ENCODE measurements around the gene MLIP. TPM values are rescaled to one million over a fixed set of nuclear protein-coding genes. Genes with fewer than 3 reads are reported as not detected.

The MLIP gene
- polyA plus RNA-seq, 2 of the 4 experiments (the other 2 are of a cell fraction) = 0.08 TPM; not detected in 1

- no peak for DNase-seq (ENCODE audit: low read depth in 1 of 2, low spot score in 1 of 2)
- CTCF ChIA-PET = no interaction called here
- ATAC-seq = no peak
- TF ChIP-seq PBX3 (IDR thresholded peaks at IDR 0.05) (no peak), TFCP2L1 (CRISPR knock-in tag; IDR thresholded peaks at IDR 0.05) (no peak), POLR2AphosphoS2 (conservative IDR thresholded peaks at IDR 0.05; ENCODE audit: low read length) (no peak), CBX2 (IDR thresholded peaks at IDR 0.05; ENCODE audit: borderline replicate concordance, low read depth) (no peak), JUN (IDR thresholded peaks at IDR 0.05) (no peak), JUNB (IDR thresholded peaks at IDR 0.05) (no peak)
- POLR2A ChIA-PET = no interaction called here
- Histone ChIP-seq H3K4me3 (no peak overlapping the region), H3K9me3 (no peaks in the 10 kb centered on the region), H3K27ac (no peak overlapping the region), H3K4me2 (no peak overlapping the region), H3K4me1 (peaks cover 18% of the 10 kb centered on the region; the same call in 2 of the 3 replicates)
- WGBS (ENCODE audit: missing lambda C conversion rate) = 56% methylated on average over 1 of the region's 1 CpG
- no peak for FAIRE-seq
Measured at GRCh38 chr6:54138795-54139194, 27.6 kb downstream of the MLIP start.

- TF ChIP-seq JUN (IDR thresholded peaks at IDR 0.05) (no peak), BHLHE40 (IDR thresholded peaks at IDR 0.05; ENCODE audit: low read depth, low read length) (no peak), CBX2 (IDR thresholded peaks at IDR 0.05; ENCODE audit: borderline replicate concordance, low read depth) (no peak), ZSCAN20 (CRISPR knock-in tag; IDR thresholded peaks at IDR 0.05) (no peak), HOXB13 (CRISPR knock-in tag; IDR thresholded peaks at IDR 0.05; ENCODE audit: low read depth) (no peak), FOSB (CRISPR knock-in tag; IDR thresholded peaks at IDR 0.05) (no peak), HOXB5 (CRISPR knock-in tag; IDR thresholded peaks at IDR 0.05) (no peak), MAZ (IDR thresholded peaks at IDR 0.05; ENCODE audit: borderline replicate concordance, low read depth, low read length) (no peak), ESRRA (IDR thresholded peaks at IDR 0.05; ENCODE audit: borderline replicate concordance, low read length) (no peak)
- TF ChIP-seq, protein P1, sequence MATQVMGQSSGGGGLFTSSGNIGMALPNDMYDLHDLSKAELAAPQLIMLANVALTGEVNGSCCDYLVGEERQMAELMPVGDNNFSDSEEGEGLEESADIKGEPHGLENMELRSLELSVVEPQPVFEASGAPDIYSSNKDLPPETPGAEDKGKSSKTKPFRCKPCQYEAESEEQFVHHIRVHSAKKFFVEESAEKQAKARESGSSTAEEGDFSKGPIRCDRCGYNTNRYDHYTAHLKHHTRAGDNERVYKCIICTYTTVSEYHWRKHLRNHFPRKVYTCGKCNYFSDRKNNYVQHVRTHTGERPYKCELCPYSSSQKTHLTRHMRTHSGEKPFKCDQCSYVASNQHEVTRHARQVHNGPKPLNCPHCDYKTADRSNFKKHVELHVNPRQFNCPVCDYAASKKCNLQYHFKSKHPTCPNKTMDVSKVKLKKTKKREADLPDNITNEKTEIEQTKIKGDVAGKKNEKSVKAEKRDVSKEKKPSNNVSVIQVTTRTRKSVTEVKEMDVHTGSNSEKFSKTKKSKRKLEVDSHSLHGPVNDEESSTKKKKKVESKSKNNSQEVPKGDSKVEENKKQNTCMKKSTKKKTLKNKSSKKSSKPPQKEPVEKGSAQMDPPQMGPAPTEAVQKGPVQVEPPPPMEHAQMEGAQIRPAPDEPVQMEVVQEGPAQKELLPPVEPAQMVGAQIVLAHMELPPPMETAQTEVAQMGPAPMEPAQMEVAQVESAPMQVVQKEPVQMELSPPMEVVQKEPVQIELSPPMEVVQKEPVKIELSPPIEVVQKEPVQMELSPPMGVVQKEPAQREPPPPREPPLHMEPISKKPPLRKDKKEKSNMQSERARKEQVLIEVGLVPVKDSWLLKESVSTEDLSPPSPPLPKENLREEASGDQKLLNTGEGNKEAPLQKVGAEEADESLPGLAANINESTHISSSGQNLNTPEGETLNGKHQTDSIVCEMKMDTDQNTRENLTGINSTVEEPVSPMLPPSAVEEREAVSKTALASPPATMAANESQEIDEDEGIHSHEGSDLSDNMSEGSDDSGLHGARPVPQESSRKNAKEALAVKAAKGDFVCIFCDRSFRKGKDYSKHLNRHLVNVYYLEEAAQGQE (IDR thresholded peaks at IDR 0.05) = no peak
- FAIRE-seq = no peak
- DNase-seq (ENCODE audit: low read depth in 1 of 2, low spot score in 1 of 2) = no peak
- no peak for ATAC-seq
- Histone ChIP-seq H3K27ac (no peak overlapping the region), H3K9me3 (no peaks in the 10 kb centered on the region), H3K4me3 (no peak overlapping the region), H3K4me2 (no peak overlapping the region), H3K4me1 (peaks cover 6% of the 10 kb centered on the region; the same call in 2 of the 3 replicates)
- ChIA-PET CTCF (interaction anchor here (0.6 kb wide), 1 partner anchor 1297 kb away, joined by 3 read pairs; no protein-coding TSS in a partner anchor), POLR2A (no interaction called here)
Measured at GRCh38 chr6:54140811-54141210, 29.6 kb downstream of the MLIP start.

GRCh38 chr6:54142889-54143519, 31.8 kb downstream of the MLIP start:
- Histone ChIP-seq H3K9me3 (no peaks in the 10 kb centered on the region), H3K4me3 (no peak overlapping the region), H3K4me2 (no peak overlapping the region), H3K4me1 (no peaks in the 10 kb centered on the region), H3K27ac (no peak overlapping the region)
- no peak for ATAC-seq
- DNase-seq (ENCODE audit: low read depth in 1 of 2, low spot score in 1 of 2) = no peak
- ChIA-PET POLR2A (no interaction called here), CTCF (interaction anchor here (0.9 kb wide), 1 partner anchor 156 kb away, joined by 3 read pairs; no protein-coding TSS in a partner anchor)
- WGBS (ENCODE audit: missing lambda C conversion rate) = 54% methylated on average over 12 of the region's 12 CpGs
- no peak for FAIRE-seq
- TF ChIP-seq, protein P2, sequence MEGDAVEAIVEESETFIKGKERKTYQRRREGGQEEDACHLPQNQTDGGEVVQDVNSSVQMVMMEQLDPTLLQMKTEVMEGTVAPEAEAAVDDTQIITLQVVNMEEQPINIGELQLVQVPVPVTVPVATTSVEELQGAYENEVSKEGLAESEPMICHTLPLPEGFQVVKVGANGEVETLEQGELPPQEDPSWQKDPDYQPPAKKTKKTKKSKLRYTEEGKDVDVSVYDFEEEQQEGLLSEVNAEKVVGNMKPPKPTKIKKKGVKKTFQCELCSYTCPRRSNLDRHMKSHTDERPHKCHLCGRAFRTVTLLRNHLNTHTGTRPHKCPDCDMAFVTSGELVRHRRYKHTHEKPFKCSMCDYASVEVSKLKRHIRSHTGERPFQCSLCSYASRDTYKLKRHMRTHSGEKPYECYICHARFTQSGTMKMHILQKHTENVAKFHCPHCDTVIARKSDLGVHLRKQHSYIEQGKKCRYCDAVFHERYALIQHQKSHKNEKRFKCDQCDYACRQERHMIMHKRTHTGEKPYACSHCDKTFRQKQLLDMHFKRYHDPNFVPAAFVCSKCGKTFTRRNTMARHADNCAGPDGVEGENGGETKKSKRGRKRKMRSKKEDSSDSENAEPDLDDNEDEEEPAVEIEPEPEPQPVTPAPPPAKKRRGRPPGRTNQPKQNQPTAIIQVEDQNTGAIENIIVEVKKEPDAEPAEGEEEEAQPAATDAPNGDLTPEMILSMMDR (IDR thresholded peaks at IDR 0.05) = no peak
- no peak for TF ChIP-seq TP53 (CRISPR knock-in tag; IDR thresholded peaks at IDR 0.05)
- no peak for TF ChIP-seq ZFP36 (IDR thresholded peaks at IDR 0.05; ENCODE audit: borderline replicate concordance, partially characterized antibody)
- no peak for TF ChIP-seq BHLHE40 (IDR thresholded peaks at IDR 0.05; ENCODE audit: low read depth, low read length)
- no peak for TF ChIP-seq EP300 (IDR thresholded peaks at IDR 0.05)
- no peak for TF ChIP-seq KDM5A (IDR thresholded peaks at IDR 0.05)
- TF ChIP-seq MYC (IDR thresholded peaks at IDR 0.05; ENCODE audit: borderline replicate concordance, low read length) = no peak
- no peak for TF ChIP-seq EHF (CRISPR knock-in tag; IDR thresholded peaks at IDR 0.05)
- TF ChIP-seq HOXB5 (CRISPR knock-in tag; IDR thresholded peaks at IDR 0.05) = no peak
- no peak for TF ChIP-seq ATOH8 (CRISPR knock-in tag; IDR thresholded peaks at IDR 0.05; ENCODE audit: low read depth)
- no peak for TF ChIP-seq HDAC2 (IDR thresholded peaks at IDR 0.05)
- TF ChIP-seq CHD4 (IDR thresholded peaks at IDR 0.05; ENCODE audit: borderline replicate concordance) = no peak
- no peak for TF ChIP-seq ESRRA (IDR thresholded peaks at IDR 0.05; ENCODE audit: borderline replicate concordance, low read length)
- no peak for TF ChIP-seq HOXA7 (CRISPR knock-in tag; IDR thresholded peaks at IDR 0.05)
